ENCODE results near the gene SLC30A5. TPM values are rescaled to one million over a fixed set of nuclear protein-coding genes. Genes with fewer than 3 reads are reported as not detected.

SLC30A5 gene
- total RNA-seq, 1 experiment from 2014 or later: 50.0 TPM

- intact Hi-C loops (cut with micrococcal nuclease): loop anchor here (10.0 kb wide), 2 partner anchors 288 to 348 kb away; partner anchors contain the start of gene CCDC125
- Histone ChIP-seq H4K20me1 (ENCODE audit: insufficient read depth) (no peaks in the 10 kb centered on the region), H3K9ac (ENCODE audit: low read length) (no peak overlapping the region), H3K36me3 (ENCODE audit: control insufficient read depth in 1 of 2, insufficient read depth in 2 of 2, low read length in 2 of 2) (no peaks in the 10 kb centered on the region), H3K4me1 (ENCODE audit: control insufficient read depth in 1 of 2, insufficient read depth in 2 of 2, low read length in 2 of 2) (peaks cover 4 to 12% of the 10 kb centered on the region in 2 experiments; a peak in 3 of 4 replicates), H3K4me3 (replicated peaks in 1 of 2; ENCODE audit: low read depth in 1 of 2, low read length in 2 of 2) (no peak overlapping the region), H3K27me3 (ENCODE audit: insufficient read depth, low read length) (no peaks in the 10 kb centered on the region), H3K79me2 (ENCODE audit: insufficient read depth, low read length) (no peaks in the 10 kb centered on the region), H2AFZ (ENCODE audit: low read depth, low read length, poor library complexity, severe bottlenecking) (peak overlapping the region; percentile 59), H3K27ac (ENCODE audit: low read depth, low read length) (no peak overlapping the region), H3K4me2 (ENCODE audit: low read length) (no peak overlapping the region), H3K9me2 (ENCODE audit: insufficient read depth) (no peaks in the 10 kb centered on the region), H3K9me3 (ENCODE audit: control insufficient read depth in 1 of 2, insufficient read depth in 1 of 2, low read depth in 1 of 2, low read length in 2 of 2) (no peaks in the 10 kb centered on the region)
- ATAC-seq (no peak), DNase-seq (ENCODE audit: low read depth, low spot score) (no peak)
- no peak for TF ChIP-seq ZBTB33 (IDR thresholded peaks at IDR 0.05; ENCODE audit: extremely low read depth, insufficient replicate concordance, low read length)
- TF ChIP-seq POLR2AphosphoS5 (IDR thresholded peaks at IDR 0.05; ENCODE audit: low read depth, low read length): no peak
- TF ChIP-seq RAD21 (IDR thresholded peaks at IDR 0.05; ENCODE audit: low read depth): no peak
- TF ChIP-seq FOSL1 (IDR thresholded peaks at IDR 0.05; ENCODE audit: low read depth): no peak
- TF ChIP-seq CEBPB (IDR thresholded peaks at IDR 0.05; ENCODE audit: low read depth): no peak
- TF ChIP-seq ELF1 (IDR thresholded peaks at IDR 0.05; ENCODE audit: borderline replicate concordance, low read depth): no peak
- no peak for TF ChIP-seq TCF7L2 (IDR thresholded peaks at IDR 0.05; ENCODE audit: borderline replicate concordance, extremely low read depth, insufficient read depth, insufficient read length)
- TF ChIP-seq SIN3A (IDR thresholded peaks at IDR 0.05; ENCODE audit: low read depth): no peak
- TF ChIP-seq YY1 (IDR thresholded peaks at IDR 0.05; ENCODE audit: extremely low read depth, insufficient replicate concordance, low read depth, low read length): no peak
- no peak for TF ChIP-seq CBX3 (IDR thresholded peaks at IDR 0.05; ENCODE audit: low read depth)
- no peak for TF ChIP-seq ATF3 (IDR thresholded peaks at IDR 0.05)
- no peak for TF ChIP-seq SP1 (IDR thresholded peaks at IDR 0.05; ENCODE audit: low read depth)
- no peak for TF ChIP-seq EZH2 (IDR thresholded peaks at IDR 0.05)
- TF ChIP-seq JUND (IDR thresholded peaks at IDR 0.05): no peak
- CTCF ChIA-PET: interaction anchor here (1.3 kb wide), 2 partner anchors 47 to 288 kb away, joined by 3 to 4 read pairs; partner anchors contain the start of gene SLC30A5
- BruUV-seq (replicated peaks): no TSS peak
- POLR2A ChIA-PET: no interaction called here
- RAD21 ChIA-PET (ENCODE audit: low non-redundant PET in 1 of 2, low total read pairs in 2 of 2, uncharacterized antibody in 2 of 2, unreplicated experiment in 2 of 2): no interaction called here
Measured at GRCh38 chr5:69046375-69046957, 47.3 kb upstream of the SLC30A5 start.
